Activated naive CD4-positive, alpha-beta T cell treated with anti-CD3 and anti-CD28 coated beads, Interleukin-2, amount 10 ng/mL, durations not matched to agents 7 days and 5 days (primary cell): Measurements from ENCODE around the gene KIRREL1.

Experiments used
- CTCF ChIA-PET: fragments of 350-600 bp; sonication (Branson Sonifier 250); formaldehyde crosslinking; loops from one replicate; lab custom pipeline; 2021; ENCODE audit warnings: antibody characterized with exemption; lab: Charles Lee
- DNase-seq: peaks from one replicate; pipeline ENCODE4 v3.0.0-alpha.2; 2020
- H3K27ac Mint-ChIP-seq: one replicate; pipeline ENCODE4 v1.8.0; 2021; ENCODE audit warnings: mild to moderate bottlenecking, moderate library complexity, mixed read lengths
- H3K27me3 Mint-ChIP-seq: one replicate; pipeline ENCODE4 v1.8.0; 2021; ENCODE audit warnings: mild to moderate bottlenecking, mixed read lengths
- H3K36me3 Mint-ChIP-seq: one replicate; pipeline ENCODE4 v1.8.0; 2021; ENCODE audit warnings: mixed read lengths
- H3K4me1 Mint-ChIP-seq: one replicate; pipeline ENCODE4 v1.8.0; 2021; ENCODE audit warnings: mixed read lengths
- H3K4me3 Mint-ChIP-seq: one replicate; pipeline ENCODE4 v1.8.0; 2021; ENCODE audit warnings: mild to moderate bottlenecking, moderate library complexity, mixed read lengths
- H3K9me3 Mint-ChIP-seq: one replicate; pipeline ENCODE4 v1.8.0; 2021; ENCODE audit warnings: mixed read lengths

The KIRREL1 gene

DNA sequence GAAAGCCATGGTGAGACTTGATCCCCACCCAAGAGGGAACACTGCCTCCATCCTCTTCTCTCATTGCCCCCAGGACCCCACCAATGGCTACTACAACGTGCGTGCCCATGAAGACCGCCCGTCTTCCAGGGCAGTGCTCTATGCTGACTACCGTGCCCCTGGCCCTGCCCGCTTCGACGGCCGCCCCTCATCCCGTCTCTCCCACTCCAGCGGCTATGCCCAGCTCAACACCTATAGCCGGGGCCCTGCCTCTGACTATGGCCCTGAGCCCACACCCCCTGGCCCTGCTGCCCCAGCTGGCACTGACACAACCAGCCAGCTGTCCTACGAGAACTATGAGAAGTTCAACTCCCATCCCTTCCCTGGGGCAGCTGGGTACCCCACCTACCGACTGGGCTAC, 101.1 kb downstream of the KIRREL1 start:
- no peak for DNase-seq
- Mint-ChIP-seq H3K27ac (no peak overlapping the region), H3K4me1 (no peaks in the 10 kb centered on the region), H3K9me3 (no peaks in the 10 kb centered on the region), H3K4me3 (no peak overlapping the region), H3K36me3 (no peaks in the 10 kb centered on the region), H3K27me3 (no peaks in the 10 kb centered on the region)
- CTCF ChIA-PET, result interaction anchor here (1.0 to 7.9 kb wide), 2 partner anchors 16 to 25 kb away, joined by 3 to 171 read pairs; no protein-coding TSS in a partner anchor

DNA sequence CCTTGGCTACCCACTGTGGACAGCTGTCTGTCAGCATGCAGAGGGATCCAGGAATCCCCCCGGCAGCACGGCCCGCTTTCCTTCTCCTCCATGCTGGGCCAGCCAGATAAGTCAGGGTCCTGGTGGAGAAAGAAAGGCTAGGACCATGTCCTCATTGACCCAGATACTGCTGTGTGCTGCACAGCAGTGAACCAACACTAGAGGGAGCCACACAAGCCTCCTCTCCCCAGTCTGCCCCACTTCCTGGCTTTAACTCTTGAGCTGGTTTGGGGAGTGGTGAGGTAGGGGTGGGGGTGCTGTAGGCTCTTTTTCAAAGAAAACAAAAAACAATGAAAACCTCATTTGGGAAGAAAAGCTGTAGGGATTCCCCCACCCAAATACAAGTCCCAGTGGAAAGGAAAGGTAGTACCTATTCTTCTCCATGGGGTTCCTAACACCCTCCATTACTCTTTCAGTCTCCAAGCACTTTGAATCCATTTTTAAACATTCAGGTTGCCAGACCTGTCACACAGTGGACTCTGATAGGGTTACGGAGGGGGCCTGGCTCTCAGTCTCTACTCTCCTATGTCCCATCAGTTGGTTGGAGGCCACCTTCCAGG, 102.4 kb downstream of the KIRREL1 start:
- Mint-ChIP-seq H3K4me3 (no peak overlapping the region), H3K27ac (no peak overlapping the region), H3K27me3 (no peaks in the 10 kb centered on the region), H3K36me3 (no peaks in the 10 kb centered on the region), H3K9me3 (no peaks in the 10 kb centered on the region), H3K4me1 (no peaks in the 10 kb centered on the region)
- peak; percentile 59 for DNase-seq
- CTCF ChIA-PET, result interaction anchor here (0.6 to 7.9 kb wide), 12 partner anchors 8 to 132 kb away, joined by 3 to 171 read pairs (median 4); no protein-coding TSS in a partner anchor

DNA sequence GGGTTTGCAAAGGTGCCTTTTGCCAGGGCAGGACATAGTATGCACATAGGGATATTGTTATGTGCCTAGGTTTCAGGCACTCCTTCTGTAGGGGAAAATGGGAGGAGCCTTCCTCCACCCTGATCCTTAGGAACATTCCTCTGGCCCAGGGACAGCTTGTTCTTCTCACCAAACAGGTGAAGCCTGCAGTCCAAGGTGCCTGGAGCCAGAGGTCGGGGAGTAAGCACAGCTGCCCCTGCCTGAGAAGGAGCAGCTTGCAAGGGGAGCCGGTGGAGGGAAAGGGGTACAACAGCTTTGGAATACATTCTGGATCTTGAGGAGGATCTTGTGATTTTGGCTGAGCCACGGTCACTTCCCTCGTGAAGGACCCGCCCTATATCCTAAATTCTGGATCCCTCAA, 104.8 kb downstream of the KIRREL1 start:
- no peaks in the 10 kb centered on the region for H3K27me3 Mint-ChIP-seq
- peaks cover 6% of the 10 kb centered on the region for H3K4me1 Mint-ChIP-seq
- H3K36me3 Mint-ChIP-seq, result no peaks in the 10 kb centered on the region
- H3K9me3 Mint-ChIP-seq, result no peaks in the 10 kb centered on the region
- H3K27ac Mint-ChIP-seq, result no peak overlapping the region
- no peak for DNase-seq
- CTCF ChIA-PET, result interaction anchor here (7.9 kb wide), 1 partner anchor 21 kb away, joined by 171 read pairs; no protein-coding TSS in a partner anchor
- no peak overlapping the region for H3K4me3 Mint-ChIP-seq

DNA sequence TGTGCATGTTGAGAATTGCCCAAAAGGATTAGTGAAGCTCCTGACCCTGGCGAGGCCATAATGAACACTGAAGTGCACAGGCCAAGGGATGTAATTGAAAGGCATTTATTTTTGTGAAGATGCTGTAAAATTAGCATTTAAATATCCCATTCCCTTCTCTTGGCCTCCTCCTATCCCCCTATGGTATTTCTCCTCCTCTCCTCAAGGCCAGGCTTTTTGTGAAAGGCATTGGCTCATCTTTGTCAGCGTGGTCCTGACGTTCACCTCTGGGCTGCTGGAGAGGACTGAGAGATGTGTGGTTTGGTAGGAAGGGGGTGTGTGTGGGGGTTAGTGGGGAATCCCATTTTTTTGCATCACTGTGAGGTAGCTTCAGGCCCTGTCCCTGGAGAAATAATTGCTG, 105.7 kb downstream of the KIRREL1 start:
- CTCF ChIA-PET, result interaction anchor here (0.8 to 1.5 kb wide), 2 partner anchors 11 to 504 kb away, joined by 3 read pairs; no protein-coding TSS in a partner anchor
- Mint-ChIP-seq H3K27ac (no peak overlapping the region), H3K9me3 (no peaks in the 10 kb centered on the region), H3K27me3 (no peaks in the 10 kb centered on the region), H3K4me3 (no peak overlapping the region), H3K36me3 (no peaks in the 10 kb centered on the region), H3K4me1 (peaks cover 6% of the 10 kb centered on the region)
- DNase-seq, result no peak

DNA sequence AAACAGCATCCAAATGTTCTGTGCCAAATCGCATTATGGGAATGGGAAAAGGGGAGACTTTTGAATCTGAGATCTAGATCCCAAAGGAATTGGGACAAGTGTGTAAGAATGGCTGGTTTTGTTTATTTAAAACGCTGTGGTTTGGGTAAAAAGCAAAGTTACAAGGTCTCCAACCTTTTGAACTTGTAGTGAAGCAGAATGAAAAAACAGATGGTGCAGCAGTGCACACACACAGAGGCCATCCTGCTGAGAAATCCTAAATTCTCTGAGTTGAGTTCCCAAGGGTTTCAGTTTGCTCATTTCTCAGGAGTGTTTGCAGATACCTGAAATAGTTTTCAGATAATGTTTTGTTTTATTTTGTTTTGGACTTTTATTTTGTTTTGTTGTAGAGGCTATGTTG, 107.1 kb downstream of the KIRREL1 start:
- no peaks in the 10 kb centered on the region for H3K9me3 Mint-ChIP-seq
- H3K4me1 Mint-ChIP-seq, result peaks cover 6% of the 10 kb centered on the region
- no peaks in the 10 kb centered on the region for H3K36me3 Mint-ChIP-seq
- DNase-seq, result no peak
- CTCF ChIA-PET, result interaction anchor here (1.6 kb wide), 1 partner anchor 19 kb away, joined by 4 read pairs; no protein-coding TSS in a partner anchor
- H3K27ac Mint-ChIP-seq, result no peak overlapping the region
- peaks cover 5% of the 10 kb centered on the region for H3K27me3 Mint-ChIP-seq
- H3K4me3 Mint-ChIP-seq, result no peak overlapping the region

DNA sequence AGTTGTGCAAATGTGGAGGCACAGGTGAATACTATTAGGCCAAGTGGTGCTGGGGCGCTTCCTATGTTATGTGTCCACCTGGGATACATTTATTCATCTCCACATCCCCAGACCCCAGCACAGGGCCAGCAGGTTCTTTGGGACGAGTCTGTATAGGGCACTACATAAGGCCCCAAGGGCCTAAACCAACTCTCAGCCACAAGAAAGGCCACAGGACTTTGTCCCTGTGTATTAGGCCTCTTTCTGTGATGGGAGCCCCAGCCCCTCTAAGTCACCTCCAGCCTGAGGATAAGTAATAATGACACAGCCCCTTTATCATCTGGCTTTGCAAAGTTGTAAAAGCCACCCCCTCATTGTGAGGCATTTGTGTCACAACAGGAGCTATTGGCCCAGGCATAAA, 108.0 kb downstream of the KIRREL1 start:
- Mint-ChIP-seq H3K4me1 (peaks cover 6% of the 10 kb centered on the region), H3K27ac (no peak overlapping the region), H3K4me3 (no peak overlapping the region), H3K9me3 (no peaks in the 10 kb centered on the region), H3K36me3 (no peaks in the 10 kb centered on the region), H3K27me3 (peaks cover 5% of the 10 kb centered on the region)
- DNase-seq, result no peak
- CTCF ChIA-PET, result interaction anchor here (0.8 to 1.6 kb wide), 4 partner anchors 12 to 23 kb away, joined by 3 to 4 read pairs (median 4); no protein-coding TSS in a partner anchor

DNA sequence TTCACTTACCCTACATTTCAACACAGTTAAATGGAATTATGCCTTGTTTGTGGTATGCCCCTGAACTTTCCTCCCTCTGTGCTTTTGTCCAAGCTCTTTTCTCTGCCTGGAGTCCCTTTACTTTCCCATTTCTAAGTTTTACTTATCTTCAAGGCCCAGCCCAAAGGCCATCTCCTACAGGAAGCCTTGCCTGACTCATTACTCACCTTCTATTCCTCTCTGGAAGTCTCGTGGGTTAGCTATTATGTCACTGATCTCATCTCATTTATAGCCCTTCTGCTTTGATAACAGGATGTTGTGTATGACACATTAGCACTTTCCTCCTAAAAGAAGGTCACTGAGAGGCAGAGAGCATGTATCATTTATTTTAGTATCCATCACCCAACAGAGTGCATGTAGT, 108.5 kb downstream of the KIRREL1 start:
- Mint-ChIP-seq H3K4me1 (peaks cover 6% of the 10 kb centered on the region), H3K36me3 (no peaks in the 10 kb centered on the region), H3K27me3 (peaks cover 5% of the 10 kb centered on the region), H3K27ac (no peak overlapping the region), H3K4me3 (no peak overlapping the region), H3K9me3 (no peaks in the 10 kb centered on the region)
- CTCF ChIA-PET, result interaction anchor here (0.8 to 1.6 kb wide), 4 partner anchors 11 to 23 kb away, joined by 3 to 4 read pairs (median 4); no protein-coding TSS in a partner anchor
- no peak for DNase-seq

DNA sequence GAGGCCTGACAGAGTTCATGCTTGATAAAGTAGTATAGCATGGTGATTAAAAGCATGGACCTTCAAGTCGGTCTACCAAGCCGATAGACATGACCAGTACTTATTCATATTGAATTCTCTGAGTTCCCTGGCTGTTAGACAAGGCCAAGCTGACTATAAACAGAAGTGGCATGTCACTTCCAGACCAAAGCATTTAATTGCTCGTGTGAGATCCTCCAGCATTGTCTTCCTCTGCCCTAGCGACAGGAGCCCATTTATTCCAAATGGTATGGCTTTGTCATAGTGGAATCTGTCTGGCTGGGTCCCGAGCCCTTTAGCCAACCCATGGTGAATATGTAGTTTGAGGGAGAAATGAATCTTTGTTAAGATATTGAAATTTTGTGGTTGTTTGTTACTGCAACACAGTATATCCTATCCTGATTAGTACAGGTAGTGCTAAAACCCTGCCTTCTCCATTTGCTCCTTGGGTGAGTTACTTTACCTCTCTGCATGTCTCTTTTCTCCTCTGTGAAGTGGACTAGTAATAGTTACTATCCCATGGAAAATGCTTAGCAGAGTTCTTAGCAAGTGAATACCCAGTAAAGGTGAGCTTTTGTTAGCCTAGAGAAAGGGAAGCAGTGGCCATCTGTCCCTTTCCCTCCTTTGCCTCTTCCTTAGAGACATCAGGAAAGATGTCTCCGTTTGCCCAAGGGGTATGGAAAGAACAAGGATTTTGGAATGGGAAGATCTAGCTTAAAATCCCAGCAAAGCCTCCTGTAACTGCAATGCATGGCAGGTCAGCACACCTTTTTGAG, 109.6 kb downstream of the KIRREL1 start:
- H3K36me3 Mint-ChIP-seq, result no peaks in the 10 kb centered on the region
- CTCF ChIA-PET, result interaction anchor here (0.8 to 1.7 kb wide), 4 partner anchors 7 to 21 kb away, joined by 3 to 5 read pairs (median 4); no protein-coding TSS in a partner anchor
- peaks cover 6% of the 10 kb centered on the region for H3K4me1 Mint-ChIP-seq
- no peak overlapping the region for H3K4me3 Mint-ChIP-seq
- no peaks in the 10 kb centered on the region for H3K9me3 Mint-ChIP-seq
- DNase-seq, result no peak
- no peak overlapping the region for H3K27ac Mint-ChIP-seq
- H3K27me3 Mint-ChIP-seq, result peaks cover 8% of the 10 kb centered on the region

DNA sequence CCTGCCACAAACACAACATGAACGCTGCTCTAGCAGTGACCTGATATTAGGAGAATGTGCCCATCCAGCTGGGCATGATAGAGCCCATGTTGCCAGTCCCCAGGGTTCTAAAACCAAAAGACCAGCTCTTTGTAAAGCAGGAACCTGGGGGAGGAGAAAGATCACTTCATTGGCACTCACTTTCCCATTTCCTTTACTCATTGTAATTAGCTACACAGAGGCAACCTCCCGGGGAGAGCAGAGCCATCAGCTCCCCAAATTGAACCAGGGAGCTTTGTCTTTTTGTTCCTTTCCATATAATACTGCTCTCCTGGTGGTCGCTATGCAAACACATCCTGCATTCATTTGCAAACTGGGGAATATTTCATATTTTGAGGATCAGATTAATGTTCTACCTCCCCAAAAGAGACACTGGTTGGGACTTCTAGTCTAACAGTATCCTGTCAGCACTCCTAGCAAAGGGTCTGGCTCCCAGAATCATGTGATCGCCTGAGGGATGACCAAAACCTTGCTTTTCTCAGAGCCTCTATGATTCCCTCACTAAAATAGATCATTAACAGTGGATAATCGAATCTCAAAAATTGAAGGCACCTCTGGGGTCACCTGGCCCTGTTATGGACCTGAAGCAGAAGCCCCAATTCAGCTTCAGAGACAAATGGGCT, 110.5 kb downstream of the KIRREL1 start:
- Mint-ChIP-seq H3K4me1 (peaks cover 6% of the 10 kb centered on the region), H3K27me3 (peaks cover 11% of the 10 kb centered on the region), H3K27ac (no peak overlapping the region), H3K36me3 (no peaks in the 10 kb centered on the region), H3K9me3 (no peaks in the 10 kb centered on the region), H3K4me3 (no peak overlapping the region)
- DNase-seq, result no peak
- CTCF ChIA-PET, result interaction anchor here (0.8 to 1.7 kb wide), 6 partner anchors 8 to 141 kb away, joined by 3 to 5 read pairs (median 4); no protein-coding TSS in a partner anchor

DNA sequence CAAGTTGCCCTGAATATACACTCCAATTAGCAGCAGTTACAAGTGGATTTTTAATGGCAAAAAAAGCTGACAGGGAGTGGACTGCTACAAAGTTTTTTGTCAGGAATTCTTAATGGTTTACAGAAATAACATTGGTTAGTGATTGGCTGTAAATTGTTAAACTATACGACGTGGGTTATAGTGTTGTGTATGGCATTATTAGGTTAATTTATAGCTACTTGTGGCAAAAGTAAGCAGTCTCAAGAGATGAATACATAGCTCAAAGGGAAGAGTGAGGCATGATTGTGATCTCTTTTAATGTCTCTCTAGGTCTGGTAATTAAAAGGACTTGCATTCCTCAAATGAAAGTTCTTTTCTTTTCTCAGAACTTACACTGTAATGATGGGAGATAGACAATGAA, 111.4 kb downstream of the KIRREL1 start:
- Mint-ChIP-seq H3K9me3 (no peaks in the 10 kb centered on the region), H3K4me1 (peaks cover 6% of the 10 kb centered on the region), H3K27ac (no peak overlapping the region), H3K4me3 (no peak overlapping the region), H3K36me3 (no peaks in the 10 kb centered on the region), H3K27me3 (peaks cover 16% of the 10 kb centered on the region)
- CTCF ChIA-PET, result interaction anchor here (0.9 to 1.2 kb wide), 3 partner anchors 9 to 142 kb away, joined by 3 to 5 read pairs (median 3); no protein-coding TSS in a partner anchor
- DNase-seq, result no peak

DNA sequence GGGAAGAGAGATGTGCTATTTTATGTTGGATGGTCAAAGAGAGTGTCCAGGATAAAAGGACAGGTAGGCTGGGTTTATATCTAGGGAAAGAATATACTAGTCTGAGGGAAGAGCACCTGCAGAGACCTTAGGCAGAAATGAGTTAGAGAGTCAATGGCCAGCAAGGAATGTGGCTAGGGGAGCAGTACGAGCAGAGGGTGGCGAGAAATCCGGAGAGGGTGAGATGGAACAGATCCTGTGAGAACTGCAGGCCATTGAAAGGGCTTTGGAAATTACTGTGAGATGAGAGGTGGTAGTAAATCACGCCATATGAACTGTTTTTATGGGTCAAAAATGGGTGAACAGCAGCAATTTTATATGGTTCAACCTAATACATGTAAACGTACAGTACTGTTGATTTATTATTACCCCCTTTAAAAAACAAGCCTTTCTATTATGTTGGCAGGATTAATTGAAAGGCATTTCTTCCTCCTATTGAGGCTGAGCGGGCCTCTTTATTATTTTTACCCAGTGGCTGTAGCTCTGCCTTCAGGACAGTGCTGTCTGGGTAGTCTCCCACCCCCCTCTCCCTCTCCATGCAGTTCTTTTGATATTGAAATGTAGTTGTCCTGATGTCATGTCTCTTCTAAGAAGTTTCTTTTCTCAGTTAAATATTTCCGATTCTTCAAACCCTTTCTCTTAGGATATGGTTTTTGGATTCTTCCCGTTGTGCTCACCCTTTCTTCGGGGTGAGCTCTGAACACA, 112.1 kb downstream of the KIRREL1 start:
- Mint-ChIP-seq H3K9me3 (no peaks in the 10 kb centered on the region), H3K36me3 (no peaks in the 10 kb centered on the region), H3K4me1 (peaks cover 6% of the 10 kb centered on the region), H3K27ac (no peak overlapping the region), H3K4me3 (no peak overlapping the region), H3K27me3 (peaks cover 16% of the 10 kb centered on the region)
- CTCF ChIA-PET, result interaction anchor here (0.9 to 1.1 kb wide), 2 partner anchors 10 to 24 kb away, joined by 3 read pairs; no protein-coding TSS in a partner anchor
- no peak for DNase-seq

DNA sequence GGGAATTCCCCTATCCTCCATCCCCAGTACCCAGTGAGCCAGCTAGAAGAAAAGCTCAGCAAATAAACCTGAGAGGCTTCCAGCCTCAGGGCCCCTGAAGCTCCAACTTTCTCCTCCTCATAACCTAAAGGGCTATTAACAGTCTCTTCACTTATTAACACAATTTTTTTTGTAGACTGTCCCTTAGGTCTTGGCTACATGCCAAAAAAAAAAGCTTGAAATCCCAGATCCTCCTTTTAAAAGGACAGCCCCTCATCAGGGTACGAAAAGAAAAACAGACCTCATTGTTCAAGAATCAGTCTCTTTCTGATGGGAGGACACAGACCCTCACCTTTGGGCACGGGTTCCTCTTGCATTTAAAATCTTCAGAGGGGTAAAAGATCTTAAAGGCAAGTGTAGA, 114.5 kb downstream of the KIRREL1 start:
- DNase-seq, result no peak
- peaks cover 2% of the 10 kb centered on the region for H3K36me3 Mint-ChIP-seq
- peaks cover 1% of the 10 kb centered on the region for H3K4me1 Mint-ChIP-seq
- no peak overlapping the region for H3K27ac Mint-ChIP-seq
- H3K27me3 Mint-ChIP-seq, result peaks cover 37% of the 10 kb centered on the region
- no peaks in the 10 kb centered on the region for H3K9me3 Mint-ChIP-seq
- no peak overlapping the region for H3K4me3 Mint-ChIP-seq
- CTCF ChIA-PET, result interaction anchor here (0.7 to 2.0 kb wide), 2 partner anchors 8 to 14 kb away, joined by 3 to 7 read pairs; no protein-coding TSS in a partner anchor
